CD14-positive monocyte (primary cell): ENCODE measurements around the gene PRR13. TPM values are rescaled to one million over a fixed set of nuclear protein-coding genes. Genes with fewer than 3 reads are reported as not detected.

Experiments
- DNase-seq, 3 donors: peaks; one replicate each; pipeline ENCODE4 v3.0.0-alpha.2; 2011 to 2022
- H2AFZ ChIP-seq: 2 replicates; pipeline ENCODE4 v1.6.0; 2012; ENCODE audit warnings: mild to moderate bottlenecking, low read depth, low read length, inconsistent platforms; ENCODE audit not compliant: insufficient read depth, poor library complexity, severe bottlenecking
- H3K27ac ChIP-seq, 2 donors: 1 replicate in 1 of 2; 2 replicates in 1 of 2; pipeline ENCODE4 v1.5.1; 2012 to 2013; ENCODE audit warnings: low read length in 2 of 2, control low read depth in 1 of 2, inconsistent platforms in 1 of 2, low read depth in 1 of 2, mild to moderate bottlenecking in 1 of 2
- H3K27me3 ChIP-seq, 2 donors: one replicate each; pipeline versions ENCODE4 v1.6.0 to v1.6.1; 2011 to 2013; ENCODE audit warnings: low read length in 2 of 2; ENCODE audit not compliant: control insufficient read depth in 2 of 2, insufficient read depth in 2 of 2
- H3K36me3 ChIP-seq, 2 donors: replicated peaks in 1 of 2; 1 replicate in 1 of 2; 2 replicates in 1 of 2; pipeline versions ENCODE4 v1.5.1 to v1.6.1; 2012 to 2013; ENCODE audit warnings: low read length in 2 of 2, control low read depth in 1 of 2, inconsistent platforms in 1 of 2, mild to moderate bottlenecking in 1 of 2; ENCODE audit not compliant: insufficient read depth in 2 of 2, control insufficient read depth in 1 of 2
- H3K4me1 ChIP-seq, 2 donors: 1 replicate in 1 of 2; 2 replicates in 1 of 2; pipeline versions ENCODE4 v1.5.1 to v1.6.1; 2012 to 2013; ENCODE audit warnings: low read length in 2 of 2, control low read depth in 1 of 2, inconsistent platforms in 1 of 2, mild to moderate bottlenecking in 1 of 2, moderate library complexity in 1 of 2; ENCODE audit not compliant: insufficient read depth in 2 of 2, control insufficient read depth in 1 of 2
- H3K4me2 ChIP-seq: replicated peaks from 2 replicates; pipeline ENCODE3; 2012; ENCODE audit warnings: low read length, moderate library complexity, mild to moderate bottlenecking; ENCODE audit not compliant: poor library complexity, severe bottlenecking; ENCODE audit errors: extremely low read depth
- H3K4me3 ChIP-seq, 3 experiments: fragments of 200-600 bp in 1 of 3; sonication (generic) in 1 of 3; replicated peaks in 1 of 3; 1 replicate in 2 of 3; 2 replicates in 1 of 3; pipeline ENCODE4 v1.5.1; 2011 to 2013; ENCODE audit warnings: low read length in 3 of 3, mild to moderate bottlenecking in 3 of 3, control low read depth in 2 of 3, low read depth in 2 of 3, inconsistent platforms in 1 of 3, moderate library complexity in 1 of 3
- H3K79me2 ChIP-seq: 2 replicates; pipeline ENCODE4 v1.6.0; 2012; ENCODE audit warnings: mild to moderate bottlenecking, control low read depth, inconsistent platforms, low read length, moderate library complexity; ENCODE audit not compliant: insufficient read depth
- H3K9ac ChIP-seq: 2 replicates; pipeline ENCODE4 v1.6.0; 2017; ENCODE audit warnings: low read length, mild to moderate bottlenecking; ENCODE audit not compliant: insufficient read depth, poor library complexity, severe bottlenecking
- H3K9me3 ChIP-seq, 2 donors: replicated peaks in 1 of 2; 1 replicate in 1 of 2; 2 replicates in 1 of 2; pipeline versions ENCODE4 v1.5.1 to v1.6.1; 2012 to 2013; ENCODE audit warnings: low read length in 2 of 2, control low read depth in 1 of 2; ENCODE audit not compliant: control insufficient read depth in 1 of 2, insufficient read depth in 1 of 2
- H4K20me1 ChIP-seq: 2 replicates; pipeline ENCODE4 v1.6.0; 2012; ENCODE audit warnings: mild to moderate bottlenecking, low read length, control low read depth, moderate library complexity; ENCODE audit not compliant: insufficient read depth
- H3K27ac Mint-ChIP-seq, 7 donors: one replicate each; pipeline ENCODE4 v1.8.0; 2020; ENCODE audit warnings: mild to moderate bottlenecking in 7 of 7, mixed read lengths in 7 of 7, moderate library complexity in 6 of 7, inconsistent platforms in 2 of 7
- H3K27me3 Mint-ChIP-seq, 3 donors: one replicate each; pipeline ENCODE4 v1.8.0; 2021 to 2022; ENCODE audit warnings: low read depth in 3 of 3, mild to moderate bottlenecking in 3 of 3, mixed read lengths in 3 of 3, moderate library complexity in 3 of 3, inconsistent platforms in 1 of 3
- H3K36me3 Mint-ChIP-seq, 2 donors: one replicate each; pipeline ENCODE4 v1.8.0; 2020; ENCODE audit warnings: mixed read lengths in 2 of 2, inconsistent platforms in 1 of 2, mild to moderate bottlenecking in 1 of 2
- H3K4me1 Mint-ChIP-seq: one replicate; pipeline ENCODE4 v1.8.0; 2020; ENCODE audit warnings: mild to moderate bottlenecking, mixed read lengths
- H3K4me3 Mint-ChIP-seq, 2 donors: one replicate each; pipeline ENCODE4 v1.8.0; 2020; ENCODE audit warnings: mild to moderate bottlenecking in 2 of 2, mixed read lengths in 2 of 2, moderate library complexity in 1 of 2
- H3K9me3 Mint-ChIP-seq, 7 donors: one replicate each; pipeline ENCODE4 v1.8.0; 2020 to 2022; ENCODE audit warnings: mixed read lengths in 7 of 7, mild to moderate bottlenecking in 6 of 7, moderate library complexity in 6 of 7, inconsistent platforms in 2 of 7
- CTCF ChIP-seq: fragments of 200-600 bp; IDR thresholded peaks from one replicate; pipeline ENCODE4 v1.8.0; 2022; ENCODE audit warnings: antibody characterized with exemption, mild to moderate bottlenecking
- WGBS: methylation state at CpG from one replicate; pipeline ENCODE4 v1.1.5; 2013; ENCODE audit warnings: missing lambda C conversion rate; ENCODE audit not compliant: insufficient coverage; 5-methylcytosine and 5-hydroxymethylcytosine counted together
- intact Hi-C, 2 donors: fragments of 100-400 bp; cut with micrococcal nuclease; formaldehyde crosslinking; loops; one replicate each; pipeline versions ENCODE4 v1.15.0 to v1.15.1; 2023
- polyA plus RNA-seq, 3 donors: library from polyadenylated mRNA; depleted of rRNA in 1 of 3; unstranded in 2 of 3; stranded (reverse) in 1 of 3; fragments of 300-500 nt in 2 of 3; fragments of >200 nt in 1 of 3; fragmentation: Illumina TruSeq in 2 of 3; gene quantifications; 1 replicate in 2 of 3; 2 replicates in 1 of 3; pipeline ENCODE4 v1.2.3, GENCODE V29; 2012 to 2021

PRR13 gene
- polyA plus RNA-seq, 3 donors = 172 to 670 (median 591) TPM

GRCh38 chr12:53466640-53467039, 25.1 kb downstream of the PRR13 start:
- no peak for DNase-seq
- no peaks in the 10 kb centered on the region for H3K9me3 Mint-ChIP-seq
- H3K9ac ChIP-seq = no peak overlapping the region
- peaks cover 90% of the 10 kb centered on the region for H3K79me2 ChIP-seq
- TF ChIP-seq CTCF = no peak
- H3K27ac ChIP-seq = no peak overlapping the region
- H3K36me3 ChIP-seq = peaks cover 99% of the 10 kb centered on the region in 2 donors
- H3K27me3 Mint-ChIP-seq = peaks cover 0 to 2% (median 0%) of the 10 kb centered on the region in 3 donors
- H3K27ac Mint-ChIP-seq = peak overlapping the region in 1 of 7 donors; percentile 50
- H3K36me3 Mint-ChIP-seq = peaks cover 90 to 98% of the 10 kb centered on the region in 2 donors
- H3K4me1 Mint-ChIP-seq = no peaks in the 10 kb centered on the region
- H3K4me2 ChIP-seq = no peak overlapping the region
- no peak overlapping the region for H2AFZ ChIP-seq
- H3K27me3 ChIP-seq = no peaks in the 10 kb centered on the region
- intact Hi-C loops = no loop called here
- no peaks in the 10 kb centered on the region for H3K4me1 ChIP-seq
- H3K9me3 ChIP-seq = no peaks in the 10 kb centered on the region
- H4K20me1 ChIP-seq = peaks cover 95% of the 10 kb centered on the region
- no peak overlapping the region for H3K4me3 ChIP-seq
- no peak overlapping the region for H3K4me3 Mint-ChIP-seq
- 100% methylated on average over 2 of the region's 4 CpGs for WGBS

DNA sequence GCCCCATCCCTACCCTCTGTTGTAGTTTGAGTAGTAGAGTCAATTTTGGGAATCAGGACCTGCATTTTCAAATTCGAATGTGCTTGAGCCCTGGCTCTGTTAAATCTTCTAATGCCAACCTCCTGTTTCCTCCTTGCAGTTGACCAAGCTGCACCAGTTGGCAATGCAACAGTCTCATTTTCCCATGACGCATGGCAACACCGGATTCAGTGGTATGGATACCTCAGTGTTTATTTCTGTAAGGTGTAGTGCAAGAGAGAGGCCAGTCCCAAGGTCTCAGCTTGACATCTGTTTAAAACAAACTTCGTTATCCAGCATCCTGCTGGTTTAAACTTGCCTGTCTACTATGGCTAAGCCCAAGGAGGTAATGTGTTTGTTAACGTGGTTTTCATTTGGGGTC, 25.5 kb downstream of the PRR13 start:
- Mint-ChIP-seq H3K27me3 (peaks cover 0 to 2% (median 0%) of the 10 kb centered on the region in 3 donors), H3K27ac (peak overlapping the region in 1 of 7 donors; percentile 50), H3K4me3 (no peak overlapping the region), H3K4me1 (no peaks in the 10 kb centered on the region), H3K36me3 (peaks cover 90 to 98% of the 10 kb centered on the region in 2 donors), H3K9me3 (no peaks in the 10 kb centered on the region)
- TF ChIP-seq CTCF = no peak
- Histone ChIP-seq H3K4me1 (no peaks in the 10 kb centered on the region), H2AFZ (no peak overlapping the region), H3K9ac (no peak overlapping the region), H4K20me1 (peaks cover 95% of the 10 kb centered on the region), H3K79me2 (peaks cover 90% of the 10 kb centered on the region), H3K27me3 (no peaks in the 10 kb centered on the region), H3K4me3 (no peak overlapping the region), H3K9me3 (no peaks in the 10 kb centered on the region), H3K27ac (no peak overlapping the region), H3K36me3 (peaks cover 99% of the 10 kb centered on the region in 2 donors), H3K4me2 (no peak overlapping the region)
- no peak for DNase-seq
- 100% methylated on average over 2 of the region's 5 CpGs for WGBS
- intact Hi-C loops = no loop called here
